NCI-H82 treated with DMSO at 0.1 percent for 48 hours (cell line): ENCODE results near the gene CASP1.
"Not testable (repeated sequence)": the region's sequence is repeated elsewhere in the genome, so short reads cannot be mapped to it uniquely, and the experiment has no call there.

Experiments
- DNase-seq: peaks from one replicate; lab custom pipeline; 2025; ENCODE audit not compliant: unreplicated experiment; lab: John Stamatoyannopoulos, UW

Gene CASP1

DNA sequence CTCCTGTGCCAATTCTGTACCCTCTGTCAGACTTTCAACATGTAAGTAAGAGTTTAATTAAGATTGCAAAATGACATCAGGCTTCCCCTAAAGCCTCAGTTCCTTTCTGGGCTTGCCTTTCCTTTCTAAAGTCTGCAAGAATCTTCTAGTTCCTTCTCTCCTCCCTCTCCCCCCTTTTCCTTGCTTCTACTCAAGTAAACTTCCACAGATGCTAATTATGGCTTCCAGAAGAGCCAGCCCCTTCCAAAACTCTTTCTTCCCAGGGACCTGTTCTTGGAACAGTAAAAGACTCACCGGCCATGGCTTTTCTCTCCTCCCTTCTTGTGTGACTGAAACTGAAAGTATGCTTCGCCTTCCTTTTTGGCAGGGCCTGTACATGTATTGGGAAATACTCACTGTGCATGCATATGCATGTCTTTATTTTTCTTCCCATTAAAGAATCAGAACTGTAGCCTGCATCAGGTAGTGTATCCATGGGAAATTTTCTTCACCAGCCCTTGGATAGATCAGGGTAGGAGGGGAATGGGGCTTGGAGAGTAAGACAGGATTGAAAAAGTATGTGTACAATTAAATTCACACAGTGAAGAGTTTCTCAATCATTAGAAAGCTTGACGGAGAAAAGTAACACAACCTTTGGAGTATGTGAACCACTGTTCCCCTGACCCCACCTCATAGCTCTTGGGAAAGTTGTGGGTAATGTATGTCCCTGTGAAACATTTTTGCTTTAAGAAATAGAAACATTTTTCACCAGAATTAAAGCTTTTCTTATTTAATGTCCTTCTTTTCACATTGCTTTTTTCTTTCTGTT is at the start of gene CASP1:
CASP1 (minus strand) TSS at position 332 of the 808 bp plus-strand sequence; CDS start at position 301, 31 bp downstream.
- no peak for DNase-seq

GRCh38 chr11:105081412-105082150 is 46.6 kb upstream of the CASP1 start:
- DNase-seq: no peak

DNA sequence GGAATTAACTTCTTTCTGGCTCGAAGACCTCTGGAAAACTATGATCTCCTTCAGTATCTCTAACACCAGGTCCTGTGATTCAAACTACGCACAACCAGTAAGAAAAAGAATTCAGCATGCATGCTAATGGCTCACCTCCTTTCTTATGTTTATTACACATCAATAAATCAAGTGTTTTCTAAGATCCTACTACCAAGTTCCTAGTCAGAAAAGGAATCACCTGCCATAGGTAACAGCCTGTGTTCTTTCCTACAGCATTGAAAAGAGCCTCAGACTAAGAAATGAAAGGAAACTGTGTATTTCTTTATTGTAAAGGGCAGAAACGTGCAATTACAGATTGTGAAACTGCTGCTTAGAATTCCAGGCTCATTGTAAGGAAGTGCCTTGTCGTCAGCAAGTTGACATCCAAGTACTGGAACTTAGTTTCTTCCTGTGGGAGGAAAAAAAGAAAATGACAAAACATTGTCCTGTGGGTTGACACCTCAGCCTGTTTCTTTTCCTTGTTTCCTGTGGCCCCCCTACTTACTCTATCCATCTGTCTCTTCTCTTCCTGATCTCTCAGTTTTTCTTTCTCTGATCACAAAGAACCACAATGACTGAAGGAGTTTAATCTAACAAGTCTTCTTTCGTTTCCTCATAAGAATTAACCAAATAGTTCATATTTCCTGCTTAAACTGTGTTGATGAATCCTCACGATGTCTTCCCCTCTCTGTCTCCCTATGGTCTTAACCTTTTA is 45.4 kb upstream of the CASP1 start:
- DNase-seq: not testable (repeated sequence)

- DNase-seq: no peak
Observed at GRCh38 chr11:105078283-105078682, 43.3 kb upstream of the CASP1 start.

- not testable (repeated sequence) for DNase-seq
Observed at GRCh38 chr11:105077141-105077790, 42.3 kb upstream of the CASP1 start.

- DNase-seq: no peak
Observed at GRCh38 chr11:105074166-105074530, 39.2 kb upstream of the CASP1 start.

DNA sequence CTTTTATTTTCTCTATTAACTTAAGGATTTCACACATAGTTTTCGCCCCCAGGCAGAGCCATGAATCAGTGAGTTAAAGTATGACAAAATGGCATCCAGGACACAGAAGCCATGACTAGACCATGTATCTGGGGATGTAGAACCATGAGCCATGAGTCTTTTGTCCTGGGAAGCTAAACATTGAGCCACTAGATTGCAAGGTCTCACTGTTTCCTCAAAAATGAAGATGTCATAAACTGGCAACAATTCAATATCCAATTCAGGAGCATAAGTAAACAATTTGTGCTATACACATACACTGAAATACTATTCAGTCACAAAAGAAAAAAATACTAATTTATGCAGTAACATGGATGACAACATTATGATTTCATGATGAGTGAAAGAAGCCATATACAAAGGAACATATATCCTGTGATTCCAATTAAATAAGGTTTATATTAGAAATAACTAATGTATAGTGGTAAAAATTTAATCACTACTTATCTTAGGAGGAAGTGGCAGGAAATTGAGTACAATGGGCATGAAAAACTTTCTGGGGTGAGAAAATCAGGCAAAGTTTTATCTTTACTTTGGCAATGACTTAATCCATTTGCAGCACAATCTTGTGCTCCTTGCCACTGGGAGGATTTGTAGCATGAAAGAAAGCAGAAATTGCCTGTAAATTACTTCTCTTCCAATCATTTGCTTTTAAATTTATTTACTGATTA is 38.7 kb upstream of the CASP1 start:
- no peak for DNase-seq

GRCh38 chr11:105072080-105072479 is 37.1 kb upstream of the CASP1 start:
- not testable (repeated sequence) for DNase-seq

GRCh38 chr11:105071089-105071732 is 36.3 kb upstream of the CASP1 start:
- no peak for DNase-seq

GRCh38 chr11:105070306-105070705 is 35.4 kb upstream of the CASP1 start:
- DNase-seq: no peak

DNA sequence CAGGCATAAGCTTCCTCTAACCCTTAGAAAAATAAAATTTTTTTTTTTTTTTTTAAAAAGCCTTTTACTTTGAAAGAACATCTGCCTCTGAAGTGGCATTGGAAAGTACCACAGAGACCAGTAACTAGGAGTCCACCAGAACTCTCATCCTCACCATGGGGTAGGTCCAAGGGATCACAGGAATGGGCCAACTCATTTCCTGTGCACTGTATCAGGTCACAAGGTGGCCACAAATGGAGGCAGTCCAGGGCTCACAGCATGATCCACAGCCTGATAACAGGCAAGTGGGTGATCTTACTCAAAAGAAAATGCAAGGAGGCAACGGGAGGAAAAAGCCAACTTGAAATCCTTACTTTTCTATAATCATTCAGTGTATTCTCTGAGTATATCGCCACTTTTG is 34.8 kb upstream of the CASP1 start:
- not testable (repeated sequence) for DNase-seq

GRCh38 chr11:105063245-105063941 is 28.4 kb upstream of the CASP1 start:
- DNase-seq: not testable (repeated sequence)

GRCh38 chr11:105057432-105057831 is 22.5 kb upstream of the CASP1 start:
- no peak for DNase-seq

- DNase-seq: no peak
Observed at GRCh38 chr11:105056446-105056845, 21.5 kb upstream of the CASP1 start.

DNA sequence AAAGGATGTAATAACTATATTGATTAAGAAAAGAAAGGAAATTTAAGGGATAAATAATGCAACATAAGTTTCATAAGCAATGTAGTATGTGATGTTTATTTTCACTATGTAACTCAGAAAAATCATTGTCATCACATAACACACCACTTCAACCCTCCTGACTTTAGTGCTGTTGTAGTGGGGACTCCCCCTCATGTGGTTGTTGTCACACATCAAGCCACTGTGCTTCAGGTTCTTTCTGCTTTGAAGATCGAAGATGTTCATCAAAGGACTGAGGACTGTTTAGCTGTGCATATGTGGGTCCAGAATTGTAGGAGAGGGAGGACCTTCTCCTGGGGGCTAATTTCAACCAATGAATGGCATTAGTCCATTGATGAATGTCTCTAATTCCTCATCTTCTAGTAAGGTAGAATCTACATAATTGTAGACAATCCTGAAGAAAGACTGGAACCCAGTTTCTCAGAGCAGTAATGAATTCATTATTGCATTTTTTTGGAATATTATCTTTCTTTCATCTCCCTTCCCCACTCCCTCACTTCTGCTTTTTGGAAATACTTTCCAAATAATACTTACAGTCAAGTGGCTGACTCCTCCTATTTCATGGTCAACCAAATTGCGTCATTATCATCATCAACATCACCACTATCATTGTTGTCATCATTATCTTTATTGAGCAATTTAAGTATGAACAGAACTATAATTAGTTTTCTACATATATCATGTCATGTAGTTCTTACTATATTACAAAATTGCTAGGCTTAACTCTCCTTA is 20.0 kb upstream of the CASP1 start:
- no peak for DNase-seq

DNA sequence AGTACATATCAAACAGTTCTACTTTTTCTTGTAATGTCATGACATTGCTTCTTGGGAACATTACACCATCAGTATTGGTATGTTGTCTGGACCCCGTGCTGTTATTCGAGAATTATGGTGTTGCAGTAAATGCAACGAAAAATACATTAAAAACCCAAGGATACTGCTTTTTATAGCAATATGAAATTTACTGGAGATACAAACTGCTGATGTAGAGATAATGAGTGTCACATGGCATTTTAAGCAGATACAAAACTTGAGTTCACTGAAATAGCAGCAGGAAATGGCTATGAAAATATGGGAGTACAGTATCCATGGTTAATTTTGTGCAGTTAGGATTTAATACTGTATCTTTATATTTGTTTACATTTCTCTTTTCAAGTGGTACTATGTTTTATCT is 17.5 kb upstream of the CASP1 start:
- DNase-seq: no peak

GRCh38 chr11:105051559-105051958 is 16.6 kb upstream of the CASP1 start:
- DNase-seq: no peak

GRCh38 chr11:105049481-105049880 is 14.5 kb upstream of the CASP1 start:
- no peak for DNase-seq
